Left colon (tissue), 2 donors: ENCODE data around the gene BFSP1. TPM values are rescaled to one million over a fixed set of nuclear protein-coding genes. Genes with fewer than 3 reads are reported as not detected.
A peak's percentile ranks its signal among the peaks of the same experiment; 100 is the strongest.

ENCODE experiments used
- ATAC-seq: fragments of 200-7000 bp; cut with Tn5 transposase; one replicate; pipeline ENCODE4 v1.9.1; 2020; ENCODE audit warnings: mild to moderate bottlenecking, moderate library complexity
- DNase-seq, 2 donors: peaks; one replicate each; pipeline ENCODE4 v3.0.0-alpha.2; 2020
- intact Hi-C, 2 donors: fragments of 100-400 bp; cut with DNase I in 1 of 2; cut with micrococcal nuclease in 1 of 2; formaldehyde crosslinking; loops; one replicate each; pipeline versions ENCODE4 v1.11.2 to v1.14.0; 2022; cut with DNase I, micrococcal nuclease
- total RNA-seq, 2 donors: library from RNA; stranded (reverse); fragmentation: NEBNext Ultra II Directional; extraction: Animal tissue kit (Norgen Biotek cat#: 25700); gene quantifications; one replicate each; pipeline ENCODE4 v1.2.1, GENCODE V29; 2021
- donor health status: DM: no; HTN: no; CAD: no.
- donor health status: DM: yes; HTN: yes; CAD: no.

BFSP1 gene
- total RNA-seq, 2 donors from 2014 or later: 0.20 to 0.34 TPM

DNA sequence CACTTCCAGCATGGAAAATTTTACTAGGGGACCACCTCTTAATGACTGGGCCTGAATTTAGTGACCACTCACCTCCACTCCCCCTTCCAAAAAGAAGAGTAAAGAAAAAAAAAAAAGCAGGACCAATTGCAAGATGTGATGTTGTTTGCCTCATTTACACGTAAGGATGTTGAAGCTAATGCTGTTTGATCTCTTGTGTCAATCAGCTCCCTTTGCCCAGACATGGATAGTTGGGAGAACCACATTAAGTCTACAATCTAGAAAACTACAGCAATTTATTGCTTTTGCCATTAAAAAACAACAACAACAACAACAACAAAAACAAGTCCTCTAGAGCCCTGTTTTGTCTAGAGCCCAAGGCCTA is 27.7 kb upstream of the BFSP1 start:
- DNase-seq: no peak
- no peak for ATAC-seq
- intact Hi-C loops: no loop called here

DNA sequence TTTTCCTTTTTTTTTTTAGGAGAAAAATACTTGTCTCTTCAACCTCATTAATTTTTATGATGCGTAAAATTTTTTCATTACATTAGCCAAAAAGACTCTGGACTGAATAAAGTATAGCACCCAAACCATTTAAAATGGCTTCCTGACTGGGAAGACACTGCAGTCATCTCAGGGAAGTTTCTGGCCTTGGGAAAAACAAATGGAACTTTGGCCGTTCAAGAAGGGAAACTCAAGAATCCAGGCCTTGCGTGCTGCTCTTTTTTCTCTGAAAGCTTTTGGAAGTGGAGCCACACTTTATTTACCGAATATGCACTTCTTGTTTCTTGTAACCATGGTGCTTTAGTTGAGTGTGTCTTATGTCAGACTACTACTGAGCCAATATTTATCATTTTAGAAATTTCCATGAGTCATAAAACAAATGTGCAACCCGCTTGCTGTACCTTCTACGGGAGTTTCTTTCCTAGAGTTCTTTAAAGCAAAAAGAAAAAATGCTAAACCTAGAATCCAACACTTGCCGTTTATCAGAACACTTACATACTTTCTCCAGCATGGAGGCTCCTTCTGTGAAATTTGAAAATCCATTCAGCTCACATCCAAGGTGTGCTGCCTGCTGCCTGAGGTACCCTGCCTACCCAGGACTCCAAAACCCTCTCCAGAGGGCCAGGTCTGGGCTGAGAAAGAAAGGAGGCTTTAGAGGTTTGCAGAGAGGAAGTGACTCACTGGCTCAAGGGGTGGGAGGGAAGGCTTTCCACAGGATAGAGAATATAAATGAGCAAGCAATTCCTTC is 27.2 kb upstream of the BFSP1 start:
- DNase-seq: peak in 1 of 2 donors; percentile 49
- ATAC-seq: peak; percentile 40
- intact Hi-C loops: no loop called here

DNA sequence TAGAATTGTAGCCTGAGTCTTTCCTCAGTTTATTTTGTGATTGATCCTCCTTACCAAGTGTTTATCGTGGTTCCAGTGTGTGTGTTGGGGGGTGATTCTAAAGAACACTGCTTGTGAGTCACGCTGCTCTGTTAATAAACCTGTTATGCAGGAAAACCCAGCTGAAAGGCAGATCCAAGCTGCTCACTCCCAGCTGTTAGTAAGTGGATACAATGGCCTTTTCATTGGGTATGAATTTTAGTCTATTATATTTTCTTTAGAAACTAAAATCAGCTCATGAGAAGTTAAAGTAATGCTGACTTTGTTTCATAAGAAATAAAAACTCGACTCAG is 26.5 kb upstream of the BFSP1 start:
- DNase-seq (no peak), ATAC-seq (peak; percentile 89)
- intact Hi-C loops: no loop called here

DNA sequence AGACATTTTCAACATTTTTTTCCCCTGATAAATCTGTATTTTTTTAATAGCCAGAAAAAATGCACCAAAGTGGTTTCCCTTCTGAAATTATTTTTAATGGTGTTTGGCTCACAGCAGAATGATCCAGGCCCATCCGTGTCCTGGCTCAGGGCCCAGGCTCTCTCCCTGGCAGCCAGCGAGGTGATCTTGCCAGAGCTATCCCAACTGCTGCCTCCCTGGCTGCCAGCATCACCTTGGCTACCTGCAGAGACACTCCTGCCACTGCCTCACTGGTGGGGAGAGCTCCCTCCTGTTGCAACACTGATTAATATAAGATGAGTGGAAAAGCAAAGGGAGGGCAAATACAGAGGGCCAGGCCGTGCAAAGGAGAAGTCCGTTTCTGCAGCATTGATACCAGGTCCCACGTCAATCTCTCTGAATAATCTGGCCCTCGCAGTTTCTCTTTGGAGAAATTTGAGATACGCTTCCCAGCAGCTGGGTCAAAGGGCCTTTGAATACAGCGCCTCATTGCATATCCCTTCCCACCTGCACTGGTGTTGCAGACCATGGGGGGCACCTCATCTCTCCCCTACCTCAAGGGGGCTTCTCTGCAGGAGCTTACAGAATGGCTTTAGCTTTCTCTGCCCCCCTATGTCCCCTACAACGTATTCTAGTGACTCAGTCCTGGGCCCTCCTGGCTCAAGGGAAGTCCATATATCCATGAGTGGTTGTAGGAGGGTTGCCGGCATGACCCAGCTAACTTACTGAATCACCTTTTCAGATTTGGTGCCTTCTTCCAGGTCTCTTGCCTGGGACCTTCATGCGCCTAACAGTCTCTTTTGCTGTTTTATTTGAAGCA is 25.9 kb upstream of the BFSP1 start:
- DNase-seq (peak; percentile 70 to 71), ATAC-seq (peak; percentile 81)
- intact Hi-C loops: no loop called here

DNA sequence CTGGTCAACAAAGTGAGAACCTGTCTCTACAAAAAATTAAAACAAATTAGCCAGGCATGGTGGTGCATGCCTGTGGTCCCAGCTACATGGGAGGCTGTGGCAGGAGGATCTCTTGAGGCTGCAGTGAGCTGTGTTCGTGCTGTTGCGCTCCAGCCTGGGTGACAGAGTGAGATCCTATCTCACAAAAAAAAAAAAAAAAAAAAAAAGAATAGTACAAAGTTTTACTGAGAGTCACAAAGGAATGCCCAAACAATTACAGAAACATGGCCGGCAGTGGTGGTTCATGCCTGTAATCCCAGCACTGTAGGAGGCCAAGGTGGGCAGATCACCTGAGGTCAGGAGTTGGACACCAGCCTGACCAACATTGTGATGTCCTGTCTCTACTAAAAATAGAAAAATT is 23.9 kb upstream of the BFSP1 start:
- intact Hi-C loops: no loop called here
- ATAC-seq: no peak
- DNase-seq: no peak

DNA sequence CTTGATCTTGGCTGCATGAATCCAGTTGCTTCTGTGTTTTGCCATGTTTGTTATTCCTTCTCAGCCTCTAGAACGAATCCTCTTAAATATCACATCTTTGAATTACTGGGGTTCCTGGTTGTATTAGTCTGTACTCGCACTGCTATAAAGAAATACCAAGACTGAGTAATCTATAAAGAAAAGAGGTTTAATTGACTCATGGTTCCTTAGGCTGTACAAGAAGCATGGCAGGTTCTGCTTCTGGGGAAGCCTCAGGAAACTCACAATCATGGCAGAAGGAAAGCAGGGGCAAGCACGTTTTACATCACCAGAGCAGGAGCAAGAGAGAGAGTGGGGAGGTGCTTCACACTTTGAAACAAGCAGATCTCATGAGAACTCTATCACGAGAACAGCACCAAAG is 18.0 kb upstream of the BFSP1 start:
- intact Hi-C loops: no loop called here
- no peak for DNase-seq
- no peak for ATAC-seq

DNA sequence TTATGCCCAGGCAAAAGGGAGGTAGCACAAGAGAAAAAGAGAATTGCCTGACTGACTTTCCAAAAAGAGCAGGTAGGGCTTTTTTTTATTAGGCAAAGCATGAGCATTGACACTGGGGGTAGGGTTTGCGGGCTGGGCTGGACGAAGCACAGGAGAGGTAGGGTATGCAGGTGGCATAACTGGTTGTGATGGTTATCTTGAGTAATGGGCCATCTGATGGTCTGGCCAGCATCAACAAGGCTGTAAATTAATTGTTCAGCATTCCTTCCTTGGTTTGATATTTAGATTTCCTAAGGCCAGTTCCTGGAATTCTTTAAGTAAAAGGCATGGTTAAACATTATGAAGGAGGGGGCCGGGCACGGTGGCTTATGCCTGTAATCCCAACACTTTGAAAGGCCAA is 13.9 kb upstream of the BFSP1 start:
- ATAC-seq (no peak), DNase-seq (no peak)
- intact Hi-C loops: no loop called here

DNA sequence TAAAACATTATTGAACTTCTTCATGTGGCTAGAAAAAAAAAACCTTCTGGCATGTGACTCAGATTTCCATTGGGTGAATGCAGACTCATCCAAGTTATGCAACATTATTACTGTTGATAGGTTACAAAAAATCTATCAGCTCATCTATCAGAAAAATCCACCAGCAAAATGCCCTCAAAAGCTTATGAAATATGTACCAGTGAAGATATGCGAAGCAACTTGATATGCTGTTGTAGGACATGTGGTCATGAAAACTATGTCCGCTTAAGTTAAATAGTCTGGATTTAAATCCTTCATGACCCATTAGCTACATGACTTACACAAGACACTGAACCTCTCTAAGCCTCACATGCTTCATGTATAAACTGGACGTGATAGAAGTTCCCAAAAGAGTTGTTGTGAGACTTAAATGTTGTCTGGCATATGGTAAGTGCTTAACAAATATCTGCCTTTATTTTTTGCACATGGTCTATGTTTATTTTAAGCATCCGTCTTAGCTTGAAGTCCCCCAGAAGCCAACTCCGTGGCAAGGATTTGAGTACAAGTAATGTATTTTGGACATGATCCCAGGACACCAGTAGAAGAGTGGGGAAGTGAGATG is 12.5 kb upstream of the BFSP1 start:
- DNase-seq (no peak), ATAC-seq (no peak)
- intact Hi-C loops: no loop called here

DNA sequence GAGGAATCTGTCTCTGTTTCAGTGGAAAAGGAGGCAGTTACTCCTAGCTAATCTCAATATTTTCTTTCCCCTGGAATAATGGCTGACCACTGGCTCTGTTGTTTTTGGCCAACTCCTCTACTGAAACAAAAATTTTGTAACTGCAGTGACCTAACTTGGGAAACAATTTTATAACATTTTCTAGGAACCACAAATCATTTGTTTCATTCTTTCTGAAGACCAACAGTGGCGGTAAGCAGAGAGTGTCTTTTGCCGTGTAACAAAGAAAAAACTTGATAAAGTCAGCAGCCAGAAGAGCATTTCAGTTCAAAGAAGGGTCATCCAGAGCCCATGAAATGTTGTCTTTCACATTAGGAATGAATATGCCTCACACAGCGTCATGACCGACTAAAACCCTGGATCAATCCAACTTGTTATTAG is 11.8 kb upstream of the BFSP1 start:
- ATAC-seq: no peak
- no peak for DNase-seq
- intact Hi-C loops: no loop called here

DNA sequence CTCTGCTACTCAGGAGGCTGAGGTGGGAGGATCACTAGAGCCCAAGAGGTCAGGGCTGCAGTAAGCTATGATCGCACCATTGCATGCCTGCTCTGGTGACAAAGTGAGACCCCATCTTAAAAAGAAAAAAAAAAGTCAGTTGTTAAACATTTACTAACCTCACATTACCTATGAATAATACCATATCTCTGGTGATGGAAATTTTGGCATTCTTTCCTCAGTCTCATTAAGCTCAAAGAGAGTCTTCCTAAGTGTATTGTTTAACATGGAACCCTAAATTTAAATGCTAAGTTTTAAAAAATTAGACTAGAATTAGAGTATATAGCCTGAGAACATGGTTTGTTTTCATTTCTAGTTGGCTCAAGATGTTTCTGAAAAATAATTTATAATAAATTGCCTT is 11.3 kb upstream of the BFSP1 start:
- intact Hi-C loops: no loop called here

DNA sequence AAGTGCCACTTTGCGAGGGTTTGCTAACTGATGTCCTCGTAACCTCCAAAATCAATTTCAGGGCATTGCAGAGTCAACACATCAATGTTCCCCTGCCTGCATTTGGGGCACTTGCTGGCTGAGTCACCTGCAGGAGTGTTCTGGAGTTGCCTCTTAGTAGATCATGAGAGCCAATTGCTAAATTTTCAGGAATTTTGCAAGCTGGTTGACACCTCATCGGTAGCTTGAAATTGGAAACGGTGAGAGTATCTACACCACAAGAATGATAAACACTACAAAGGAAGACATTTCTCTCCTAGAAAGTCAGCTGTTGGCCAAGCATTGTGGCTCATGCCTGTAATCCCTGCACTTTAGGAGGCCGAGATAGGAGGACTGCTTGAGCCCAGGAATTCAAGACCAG is 10.8 kb upstream of the BFSP1 start:
- DNase-seq: no peak
- intact Hi-C loops: no loop called here
- ATAC-seq: no peak

More for the DNA sequence above, 11.3 kb upstream of the BFSP1 start:
- ATAC-seq (no peak), DNase-seq (no peak)

DNA sequence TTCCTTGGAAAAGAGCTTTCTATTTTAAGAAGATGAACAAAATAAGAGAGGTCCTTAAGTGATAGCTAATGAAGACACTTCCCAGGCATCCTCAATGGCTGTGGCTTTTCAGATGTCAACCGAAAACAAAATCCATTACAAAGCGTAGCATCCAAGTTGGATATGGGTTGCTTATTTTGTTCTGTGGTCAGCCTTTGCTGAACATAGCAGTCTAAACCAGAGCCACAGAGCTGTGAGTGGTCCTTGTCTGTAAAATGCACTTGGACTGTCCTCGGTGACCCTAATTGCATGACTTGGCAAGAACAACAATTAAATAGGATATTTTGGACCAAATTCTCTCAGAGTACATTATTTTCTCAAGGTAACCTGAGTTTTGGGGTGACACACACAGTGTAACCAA is 10.4 kb upstream of the BFSP1 start:
- intact Hi-C loops: no loop called here
- no peak for ATAC-seq
- no peak for DNase-seq

DNA sequence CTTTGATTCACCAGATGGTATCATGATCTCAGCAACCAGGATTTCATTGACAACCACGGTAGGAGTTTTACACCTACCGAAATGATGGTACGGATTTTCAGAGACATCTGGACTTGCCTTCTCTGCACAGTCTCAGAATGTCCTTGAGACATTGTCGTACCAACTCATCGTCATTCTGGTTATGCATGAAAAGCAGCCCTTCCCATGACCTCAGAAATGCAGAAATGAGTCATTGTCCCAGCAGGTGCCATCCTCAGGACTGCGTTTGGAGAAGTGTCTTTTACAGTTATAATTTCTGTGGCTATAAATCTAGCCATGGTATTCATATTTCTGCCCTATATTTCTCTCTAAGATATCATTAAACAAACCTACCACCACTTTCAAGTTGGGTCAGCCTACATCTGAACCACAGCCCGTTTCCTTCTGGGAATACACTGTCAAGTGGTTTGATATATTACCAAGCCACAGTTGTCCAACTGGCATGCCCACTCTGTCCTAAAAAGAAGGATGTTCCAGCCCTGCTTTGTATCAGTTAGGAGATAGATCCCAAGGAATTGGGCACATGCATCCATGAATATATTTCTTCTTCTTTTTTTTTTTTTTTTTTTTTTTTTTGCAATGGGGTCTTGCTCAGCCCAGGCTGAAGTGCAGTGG is 7.5 kb upstream of the BFSP1 start:
- DNase-seq (no peak), ATAC-seq (no peak)
- intact Hi-C loops: loop anchor here (5.0 to 10.0 kb wide), 3 partner anchors 64 to 79 kb away; no protein-coding TSS in a partner anchor

DNA sequence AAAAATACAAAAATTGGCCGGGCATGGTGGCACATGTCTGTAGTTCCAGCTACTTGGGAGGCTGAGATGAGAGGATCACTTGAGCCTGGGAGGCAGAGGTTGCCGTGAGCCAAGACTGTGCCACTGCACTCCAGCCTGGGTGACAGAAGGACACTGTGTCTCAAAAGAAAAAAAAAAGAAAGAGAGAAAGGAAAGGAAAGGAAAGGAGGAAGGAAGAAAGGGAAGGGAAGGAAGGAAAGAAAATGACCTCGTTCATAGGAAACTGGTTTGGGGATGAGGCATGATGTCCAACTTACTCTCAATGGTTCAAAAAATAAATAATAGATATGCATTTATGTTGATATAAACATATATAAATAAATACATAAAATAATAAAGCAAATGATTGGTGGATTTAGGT is 6.8 kb upstream of the BFSP1 start:
- intact Hi-C loops: loop anchor here (5.0 to 10.0 kb wide), 3 partner anchors 64 to 79 kb away; no protein-coding TSS in a partner anchor
- ATAC-seq (no peak), DNase-seq (no peak)

DNA sequence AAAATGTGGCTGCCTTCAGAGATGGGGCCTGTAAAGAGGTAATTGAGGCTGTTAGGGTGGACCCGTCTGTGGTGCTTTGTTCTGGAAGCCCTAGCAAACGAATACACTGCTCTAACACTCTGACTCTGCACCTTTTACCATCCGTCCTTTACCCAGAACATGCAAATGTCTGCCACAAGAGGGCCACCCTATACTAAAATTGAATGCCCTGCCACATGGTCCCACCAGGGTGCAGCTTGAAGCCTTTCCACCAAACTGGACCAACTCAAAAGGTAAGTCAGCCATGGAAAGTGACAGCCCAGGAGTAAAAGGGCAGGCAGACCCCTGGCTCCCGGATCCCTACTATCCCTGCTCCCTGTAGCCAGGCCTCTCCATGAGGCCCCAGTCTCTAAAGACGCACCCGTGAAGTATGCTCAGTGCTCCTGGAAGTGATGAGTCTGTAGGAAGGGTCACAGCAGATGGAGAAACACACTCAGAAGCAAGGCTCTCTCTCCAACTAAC is 5.8 kb upstream of the BFSP1 start:
- peak; percentile 95 for ATAC-seq
- intact Hi-C loops: loop anchor here (5.0 to 10.0 kb wide), 3 partner anchors 65 to 80 kb away; no protein-coding TSS in a partner anchor

DNA sequence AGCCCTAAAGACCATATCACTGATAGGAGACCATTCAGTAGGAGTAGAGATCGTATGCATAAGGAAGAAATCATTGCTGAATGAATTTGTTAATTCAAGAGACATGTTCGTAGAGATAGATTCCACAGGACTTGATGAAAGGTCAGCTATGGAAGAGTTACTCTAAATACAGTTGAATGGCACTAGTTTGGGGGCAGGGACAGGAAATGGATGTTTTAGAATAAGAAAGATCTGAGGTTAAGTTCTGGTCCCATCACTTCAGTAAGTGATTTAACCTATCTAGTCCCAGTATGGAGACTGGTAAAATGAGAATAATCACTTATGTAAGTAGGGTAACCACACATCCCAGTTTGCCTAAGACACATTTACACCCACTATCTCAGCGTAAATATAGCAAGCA is 2.9 kb upstream of the BFSP1 start:
- no peak for DNase-seq
- no peak for ATAC-seq
- intact Hi-C loops: loop anchor here in 1 of 2 donors (10.0 kb wide), 1 partner anchor 81 kb away; no protein-coding TSS in a partner anchor

More for the DNA sequence above, 5.8 kb upstream of the BFSP1 start:
- DNase-seq: peak; percentile 58 to 73

DNA sequence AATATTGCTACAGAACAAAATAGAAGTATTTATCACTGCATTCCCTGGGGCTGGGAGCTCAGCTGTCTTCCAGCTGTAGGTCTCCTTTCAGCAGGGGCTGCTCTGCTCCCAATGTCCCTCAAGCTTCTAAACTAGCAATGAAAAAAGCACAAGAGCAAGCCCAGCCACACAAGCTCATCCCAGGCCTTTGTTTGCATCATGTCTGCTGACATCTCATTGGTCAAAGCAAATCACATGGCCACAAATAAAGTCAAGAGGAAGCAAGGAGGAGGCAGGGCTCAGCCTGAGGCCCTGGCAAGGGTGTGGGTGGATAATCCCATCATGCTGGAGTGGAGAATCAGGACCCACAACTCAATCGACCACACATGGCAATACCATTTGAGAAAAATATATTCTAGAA is 2.2 kb upstream of the BFSP1 start:
- intact Hi-C loops: loop anchor here in 1 of 2 donors (10.0 kb wide), 1 partner anchor 81 kb away; no protein-coding TSS in a partner anchor

DNA sequence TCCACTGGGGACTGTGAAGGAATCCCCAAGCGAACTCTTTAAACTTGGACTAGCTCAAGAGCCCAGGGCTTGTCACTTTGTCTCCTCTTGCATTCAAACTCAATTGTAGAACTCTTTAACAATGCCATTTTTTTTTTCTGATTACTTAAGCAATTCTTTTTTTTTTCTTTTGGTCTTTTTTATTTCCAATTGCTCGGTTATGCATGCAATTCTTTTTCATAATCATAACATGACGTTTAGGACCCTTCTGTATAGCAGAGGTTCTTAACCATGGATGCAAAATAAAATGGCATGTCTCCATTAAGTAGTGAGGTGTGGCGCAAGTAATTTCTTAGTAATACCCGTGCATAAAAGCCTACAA is 466 bp upstream of the BFSP1 start:
- DNase-seq: no peak
- no peak for ATAC-seq
- intact Hi-C loops: loop anchor here in 1 of 2 donors (10.0 kb wide), 1 partner anchor 83 kb away; no protein-coding TSS in a partner anchor

More for the DNA sequence above, 2.2 kb upstream of the BFSP1 start:
- no peak for DNase-seq
- ATAC-seq: no peak

DNA sequence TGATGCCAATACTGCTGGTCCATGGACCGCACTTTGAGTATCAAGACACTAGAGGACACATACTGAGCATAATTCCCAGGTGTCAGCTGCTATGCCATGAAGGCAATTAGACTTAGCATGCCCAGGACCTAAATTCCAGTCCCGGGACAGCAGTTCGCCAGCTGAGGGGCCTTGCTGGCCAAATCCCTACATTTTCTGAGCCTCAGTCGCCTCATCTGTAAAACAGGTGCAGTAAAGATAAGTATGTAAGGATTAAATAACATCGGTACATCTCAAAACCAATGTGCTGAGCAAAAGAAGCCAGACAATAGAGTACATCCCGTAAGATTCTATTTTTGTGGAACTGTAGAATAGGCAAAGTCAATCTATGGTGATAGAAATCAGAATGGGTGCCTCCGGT is 1.0 kb downstream of the BFSP1 start:
- intact Hi-C loops: loop anchor here in 1 of 2 donors (10.0 kb wide), 1 partner anchor 85 kb away; no protein-coding TSS in a partner anchor
- DNase-seq (no peak), ATAC-seq (no peak)
